C4-2B (cell line): ENCODE results near the gene XYLT1.

Experiments
- ZFX ChIP-seq: fragments of 450-650 bp; IDR thresholded peaks from 2 replicates; pipeline ENCODE4 v1.6.1; 2017
- TF ChIP-seq, protein P1 (sequence below): fragments of 450-650 bp; conservative IDR thresholded peaks from 2 replicates; pipeline ENCODE4 v1.5.1; 2017; ENCODE audit warnings: mild to moderate bottlenecking

DNA sequence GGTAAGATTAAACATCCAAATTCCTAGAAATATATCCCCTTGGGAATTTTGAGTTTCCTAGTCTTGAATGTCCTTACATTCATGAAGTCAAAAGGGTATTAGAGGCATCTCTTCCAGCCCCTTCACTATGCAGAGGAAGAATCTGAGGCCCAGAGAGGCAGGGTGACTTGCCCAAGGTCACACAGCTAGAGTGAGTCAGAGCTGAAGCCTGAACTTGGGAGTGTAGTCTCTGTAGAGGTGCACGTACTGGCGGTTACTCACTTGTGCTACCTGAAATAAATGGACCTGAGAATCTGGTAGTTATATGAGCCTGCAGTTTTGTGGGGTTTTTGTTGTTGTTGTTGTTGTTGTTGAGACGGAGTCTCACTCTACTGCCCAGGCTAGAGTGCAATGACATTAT, 164.0 kb downstream of the XYLT1 start:
- TF ChIP-seq, protein P1, sequence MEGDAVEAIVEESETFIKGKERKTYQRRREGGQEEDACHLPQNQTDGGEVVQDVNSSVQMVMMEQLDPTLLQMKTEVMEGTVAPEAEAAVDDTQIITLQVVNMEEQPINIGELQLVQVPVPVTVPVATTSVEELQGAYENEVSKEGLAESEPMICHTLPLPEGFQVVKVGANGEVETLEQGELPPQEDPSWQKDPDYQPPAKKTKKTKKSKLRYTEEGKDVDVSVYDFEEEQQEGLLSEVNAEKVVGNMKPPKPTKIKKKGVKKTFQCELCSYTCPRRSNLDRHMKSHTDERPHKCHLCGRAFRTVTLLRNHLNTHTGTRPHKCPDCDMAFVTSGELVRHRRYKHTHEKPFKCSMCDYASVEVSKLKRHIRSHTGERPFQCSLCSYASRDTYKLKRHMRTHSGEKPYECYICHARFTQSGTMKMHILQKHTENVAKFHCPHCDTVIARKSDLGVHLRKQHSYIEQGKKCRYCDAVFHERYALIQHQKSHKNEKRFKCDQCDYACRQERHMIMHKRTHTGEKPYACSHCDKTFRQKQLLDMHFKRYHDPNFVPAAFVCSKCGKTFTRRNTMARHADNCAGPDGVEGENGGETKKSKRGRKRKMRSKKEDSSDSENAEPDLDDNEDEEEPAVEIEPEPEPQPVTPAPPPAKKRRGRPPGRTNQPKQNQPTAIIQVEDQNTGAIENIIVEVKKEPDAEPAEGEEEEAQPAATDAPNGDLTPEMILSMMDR, result no peak
- TF ChIP-seq ZFX, result no peak
